ENCODE measurements around the gene CPEB4. TPM values are rescaled to one million over a fixed set of nuclear protein-coding genes. Genes with fewer than 3 reads are reported as not detected.

CPEB4 gene
- total RNA-seq, 1 donor from 2014 or later, result 37.4 TPM

GRCh38 chr5:173967241-173967640 is 79.1 kb downstream of the CPEB4 start:
- intact Hi-C loops (cut with DNase I), result no loop called here

GRCh38 chr5:173968154-173968797 is 80.1 kb downstream of the CPEB4 start:
- no peaks in the 10 kb centered on the region for H3K36me3 ChIP-seq
- H3K27me3 ChIP-seq, result no peaks in the 10 kb centered on the region
- no peak overlapping the region for H3K4me3 ChIP-seq
- TF ChIP-seq CTCF (IDR thresholded peaks at IDR 0.05), result no peak
- no peak overlapping the region for H3K27ac ChIP-seq
- peaks cover 4 to 5% of the 10 kb centered on the region in 2 donors for H3K4me1 ChIP-seq
- DNase-seq (ENCODE audit: low spot score in 2 of 2), result no peak
- intact Hi-C loops (cut with DNase I), result no loop called here
- H3K9me3 ChIP-seq, result no peaks in the 10 kb centered on the region

More at GRCh38 chr5:173967241-173967640, 79.1 kb downstream of the CPEB4 start:
- Histone ChIP-seq H3K9me3 (no peaks in the 10 kb centered on the region), H3K36me3 (no peaks in the 10 kb centered on the region), H3K4me3 (no peak overlapping the region), H3K27ac (no peak overlapping the region), H3K4me1 (peaks cover 0 to 4% of the 10 kb centered on the region in 2 donors), H3K27me3 (no peaks in the 10 kb centered on the region)
- no peak for TF ChIP-seq CTCF (IDR thresholded peaks at IDR 0.05)
- no peak for DNase-seq (ENCODE audit: low spot score in 2 of 2)

GRCh38 chr5:173969167-173970049 is 81.3 kb downstream of the CPEB4 start:
- no peak overlapping the region for H3K4me3 ChIP-seq
- intact Hi-C loops (cut with DNase I), result loop anchor here (5.0 kb wide), 3 partner anchors 52 to 343 kb away; no protein-coding TSS in a partner anchor
- no peak for DNase-seq (ENCODE audit: low spot score in 2 of 2)
- H3K9me3 ChIP-seq, result no peaks in the 10 kb centered on the region
- H3K36me3 ChIP-seq, result no peaks in the 10 kb centered on the region
- no peaks in the 10 kb centered on the region for H3K27me3 ChIP-seq
- H3K4me1 ChIP-seq, result peaks cover 4 to 10% of the 10 kb centered on the region in 2 donors
- peak overlapping the region in 1 of 2 donors; percentile 27 for H3K27ac ChIP-seq
- no peak for TF ChIP-seq CTCF (IDR thresholded peaks at IDR 0.05)

- Histone ChIP-seq H3K27me3 (no peaks in the 10 kb centered on the region), H3K36me3 (no peaks in the 10 kb centered on the region), H3K4me3 (no peak overlapping the region), H3K4me1 (peaks cover 4 to 10% of the 10 kb centered on the region in 2 donors), H3K27ac (no peak overlapping the region), H3K9me3 (no peaks in the 10 kb centered on the region)
- peak in 1 of 3 experiments; percentile 8 for TF ChIP-seq CTCF (IDR thresholded peaks at IDR 0.05)
- no peak for DNase-seq (ENCODE audit: low spot score in 2 of 2)
- intact Hi-C loops (cut with DNase I), result loop anchor here (5.0 kb wide), 3 partner anchors 54 to 341 kb away; no protein-coding TSS in a partner anchor
These were observed 82.9 kb downstream of the CPEB4 start for GRCh38 chr5:173970878-173971650.

GRCh38 chr5:173971681-173972345 is 83.7 kb downstream of the CPEB4 start:
- no peak for TF ChIP-seq CTCF (IDR thresholded peaks at IDR 0.05)
- no peaks in the 10 kb centered on the region for H3K27me3 ChIP-seq
- H3K4me3 ChIP-seq, result no peak overlapping the region
- no peak overlapping the region for H3K27ac ChIP-seq
- no peaks in the 10 kb centered on the region for H3K36me3 ChIP-seq
- H3K4me1 ChIP-seq, result peaks cover 4 to 10% of the 10 kb centered on the region in 2 donors
- intact Hi-C loops (cut with DNase I), result loop anchor here (5.0 kb wide), 3 partner anchors 55 to 340 kb away; no protein-coding TSS in a partner anchor
- DNase-seq (ENCODE audit: low spot score in 2 of 2), result no peak
- no peaks in the 10 kb centered on the region for H3K9me3 ChIP-seq

Measured in ascending aorta (tissue), 2 donors.